Measurements from ENCODE around the gene SH3D19.
"Not testable (repeated sequence)": the region's sequence is repeated elsewhere in the genome, so short reads cannot be mapped to it uniquely, and the experiment has no call there.

The SH3D19 gene

GRCh38 chr4:151322161-151322560 lies 3.2 kb downstream of the SH3D19 start:
- not testable (repeated sequence) for DNase-seq

GRCh38 chr4:151321586-151321985 lies 3.8 kb downstream of the SH3D19 start:
- DNase-seq: no peak

GRCh38 chr4:151319490-151319889 lies 5.9 kb downstream of the SH3D19 start:
- DNase-seq: no peak

- DNase-seq: no peak
These were observed 6.9 kb downstream of the SH3D19 start for GRCh38 chr4:151318307-151319006.

GRCh38 chr4:151316645-151317044 lies 8.8 kb downstream of the SH3D19 start:
- no peak for DNase-seq

GRCh38 chr4:151315212-151315886 lies 10.1 kb downstream of the SH3D19 start:
- no peak for DNase-seq

- DNase-seq: no peak
These were observed 10.9 kb downstream of the SH3D19 start for GRCh38 chr4:151314479-151314878.

GRCh38 chr4:151314010-151314355 lies 11.4 kb downstream of the SH3D19 start:
- DNase-seq: no peak

GRCh38 chr4:151313306-151314009 lies 11.9 kb downstream of the SH3D19 start:
- DNase-seq: no peak

GRCh38 chr4:151310124-151310728 lies 15.2 kb downstream of the SH3D19 start:
- no peak for DNase-seq

- no peak for DNase-seq
These were observed 20.6 kb downstream of the SH3D19 start for GRCh38 chr4:151304755-151305154.

GRCh38 chr4:151304226-151304625 lies 21.2 kb downstream of the SH3D19 start:
- DNase-seq: no peak

GRCh38 chr4:151302432-151302831 lies 23.0 kb downstream of the SH3D19 start:
- peak in 2 of 56 donors; percentile 4 to 11 for DNase-seq

- no peak for DNase-seq
These were observed 28.2 kb downstream of the SH3D19 start for GRCh38 chr4:151297170-151297569.

- DNase-seq: no peak
These were observed 29.2 kb downstream of the SH3D19 start for GRCh38 chr4:151296227-151296626.

- no peak for DNase-seq
These were observed 30.4 kb downstream of the SH3D19 start for GRCh38 chr4:151294833-151295496.

- DNase-seq: no peak
These were observed 33.4 kb downstream of the SH3D19 start for GRCh38 chr4:151292038-151292437.

- no peak for DNase-seq
These were observed 33.9 kb downstream of the SH3D19 start for GRCh38 chr4:151291485-151291884.

GRCh38 chr4:151287409-151287808 lies 38.0 kb downstream of the SH3D19 start:
- DNase-seq: no peak

- DNase-seq: no peak
These were observed 40.7 kb downstream of the SH3D19 start for GRCh38 chr4:151284534-151285245.

All from nucleus accumbens (tissue), 56 donors.